Gastroesophageal sphincter (tissue), 3 donors: ENCODE data around the gene GLDN.

Experiments used
- POLR2A ChIP-seq, 2 donors: fragments of 450-650 bp; IDR thresholded peaks; one replicate each; pipeline ENCODE4 v1.6.1; 2017; ENCODE audit warnings: antibody characterized with exemption in 2 of 2, mild to moderate bottlenecking in 2 of 2, moderate library complexity in 1 of 2
- TF ChIP-seq, protein P1 (sequence below), 4 experiments: fragments of 200-600 bp in 2 of 4; fragments of 450-650 bp in 2 of 4; sonication (generic) in 1 of 4; IDR thresholded peaks; one replicate each; pipeline ENCODE4 v1.5.1; 2017 to 2019; ENCODE audit warnings: antibody characterized with exemption in 4 of 4, mild to moderate bottlenecking in 2 of 4, moderate library complexity in 2 of 4

DNA sequence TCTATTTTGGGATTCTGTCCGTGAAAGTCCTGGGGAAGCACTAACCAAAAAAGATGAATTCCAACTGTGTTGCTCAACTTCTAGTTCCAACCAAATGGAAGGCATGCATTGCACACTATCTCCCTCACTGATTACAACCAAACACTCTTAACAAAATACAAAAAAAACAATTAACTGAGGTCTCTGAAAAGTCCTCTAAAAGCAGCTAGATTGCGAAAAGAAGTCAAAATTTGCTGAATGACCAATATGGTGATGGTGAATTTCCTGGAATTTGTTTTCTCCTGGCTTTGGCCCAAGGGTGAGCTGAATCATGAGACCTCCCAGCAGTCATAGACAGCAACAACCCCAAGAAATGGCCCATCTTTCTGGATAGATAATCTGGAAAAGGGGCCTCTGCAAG lies 31.4 kb upstream of the GLDN start:
- TF ChIP-seq POLR2A (IDR thresholded peaks at IDR 0.05) = no peak
- TF ChIP-seq, protein P1, sequence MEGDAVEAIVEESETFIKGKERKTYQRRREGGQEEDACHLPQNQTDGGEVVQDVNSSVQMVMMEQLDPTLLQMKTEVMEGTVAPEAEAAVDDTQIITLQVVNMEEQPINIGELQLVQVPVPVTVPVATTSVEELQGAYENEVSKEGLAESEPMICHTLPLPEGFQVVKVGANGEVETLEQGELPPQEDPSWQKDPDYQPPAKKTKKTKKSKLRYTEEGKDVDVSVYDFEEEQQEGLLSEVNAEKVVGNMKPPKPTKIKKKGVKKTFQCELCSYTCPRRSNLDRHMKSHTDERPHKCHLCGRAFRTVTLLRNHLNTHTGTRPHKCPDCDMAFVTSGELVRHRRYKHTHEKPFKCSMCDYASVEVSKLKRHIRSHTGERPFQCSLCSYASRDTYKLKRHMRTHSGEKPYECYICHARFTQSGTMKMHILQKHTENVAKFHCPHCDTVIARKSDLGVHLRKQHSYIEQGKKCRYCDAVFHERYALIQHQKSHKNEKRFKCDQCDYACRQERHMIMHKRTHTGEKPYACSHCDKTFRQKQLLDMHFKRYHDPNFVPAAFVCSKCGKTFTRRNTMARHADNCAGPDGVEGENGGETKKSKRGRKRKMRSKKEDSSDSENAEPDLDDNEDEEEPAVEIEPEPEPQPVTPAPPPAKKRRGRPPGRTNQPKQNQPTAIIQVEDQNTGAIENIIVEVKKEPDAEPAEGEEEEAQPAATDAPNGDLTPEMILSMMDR (IDR thresholded peaks at IDR 0.05) = no peak
